Endothelial cell of umbilical vein (primary cell): ENCODE results near the gene VPS26C. TPM values are rescaled to one million over a fixed set of nuclear protein-coding genes. Genes with fewer than 3 reads are reported as not detected.
A peak's percentile ranks its signal among the peaks of the same experiment; 100 is the strongest.

Experiments used
- BruUV-seq: library from RNA; stranded (reverse); fragments of 400-500 nt; replicated peaks from 2 replicates; lab custom pipeline; 2021; lab: Mats Ljungman, UMichigan
- CTCF ChIA-PET: fragments of 300-600, 350-600 bp; sonication (Branson Sonifier 250); formaldehyde crosslinking; loops from one replicate; lab custom pipeline; 2021; ENCODE audit warnings: antibody characterized with exemption, inconsistent platforms; lab: Charles Lee
- POLR2A ChIA-PET: fragments of 300-600, 350-600 bp; sonication (Branson Sonifier 250); formaldehyde crosslinking; loops from one replicate; lab custom pipeline; 2021; ENCODE audit warnings: antibody characterized with exemption, inconsistent platforms; lab: Charles Lee
- DNase-seq: peaks from one replicate; pipeline ENCODE4 v3.0.0-alpha.2; 2011; ENCODE audit warnings: low read depth, low spot score
- FAIRE-seq: peaks from 2 replicates; lab custom pipeline; 2011; peaks lifted over from hg19 to GRCh38; lab: Jason Lieb, UNC
- H2AFZ ChIP-seq: 2 replicates; pipeline ENCODE4 v1.6.0; 2012; ENCODE audit warnings: low read depth, low read length, control low read depth, inconsistent platforms
- H3K27ac ChIP-seq: 2 replicates; pipeline ENCODE4 v1.5.1; 2011; ENCODE audit warnings: low read depth, mild to moderate bottlenecking, control low read depth, low read length, moderate library complexity; ENCODE audit not compliant: insufficient read depth
- H3K27me3 ChIP-seq, 2 experiments: 2 replicates each; pipeline versions ENCODE4 v1.6.0 to v1.6.1; 2011; ENCODE audit warnings: low read length in 2 of 2, mixed read lengths in 1 of 2; ENCODE audit not compliant: control insufficient read depth in 2 of 2, insufficient read depth in 2 of 2
- H3K36me3 ChIP-seq, 2 experiments: 2 replicates in 1 of 2; 3 replicates in 1 of 2; pipeline ENCODE4 v1.5.1; 2011; ENCODE audit warnings: low read length in 2 of 2, mild to moderate bottlenecking in 1 of 2, moderate library complexity in 1 of 2; ENCODE audit not compliant: control insufficient read depth in 2 of 2, insufficient read depth in 2 of 2; ENCODE audit errors: extremely low read depth in 1 of 2
- H3K4me1 ChIP-seq: 3 replicates; pipeline ENCODE4 v1.5.1; 2011; ENCODE audit warnings: mild to moderate bottlenecking, low read length; ENCODE audit not compliant: control insufficient read depth, insufficient read depth; ENCODE audit errors: extremely low read depth
- H3K4me2 ChIP-seq: 2 replicates; pipeline ENCODE4 v1.6.1; 2011; ENCODE audit warnings: low read length, control low read depth, mixed read lengths; ENCODE audit not compliant: insufficient read depth
- H3K4me3 ChIP-seq, 3 experiments: fragments of 200-600 bp in 1 of 3; sonication (generic), shearing (Covaris generic) in 1 of 3; replicated peaks in 1 of 3; 2 replicates each; pipeline ENCODE4 v1.5.1; 2011 to 2016; ENCODE audit warnings: control low read depth in 3 of 3, low read length in 3 of 3, mild to moderate bottlenecking in 2 of 3, inconsistent platforms in 1 of 3, low read depth in 1 of 3, moderate library complexity in 1 of 3; ENCODE audit not compliant: insufficient read depth in 1 of 3
- H3K79me2 ChIP-seq: 2 replicates; pipeline ENCODE4 v1.6.0; 2012; ENCODE audit warnings: low read length, inconsistent platforms; ENCODE audit not compliant: control insufficient read depth, insufficient read depth
- H3K9ac ChIP-seq: replicated peaks from 2 replicates; pipeline ENCODE3; 2011; ENCODE audit warnings: low read length, control low read depth; ENCODE audit not compliant: insufficient read depth; ENCODE audit errors: extremely low read depth
- H3K9me1 ChIP-seq: replicated peaks from 3 replicates; pipeline ENCODE4 v1.6.0; 2011; ENCODE audit warnings: mild to moderate bottlenecking, low read length; ENCODE audit not compliant: control insufficient read depth, insufficient read depth; ENCODE audit errors: extremely low read depth
- H3K9me3 ChIP-seq: replicated peaks from 2 replicates; pipeline ENCODE4 v1.5.1; 2012; ENCODE audit warnings: low read length, inconsistent platforms; ENCODE audit not compliant: control insufficient read depth, insufficient read depth
- H4K20me1 ChIP-seq: replicated peaks from 2 replicates; pipeline ENCODE3; 2011; ENCODE audit warnings: mild to moderate bottlenecking, low read length; ENCODE audit not compliant: control insufficient read depth, insufficient read depth; ENCODE audit errors: extremely low read depth
- CTCF ChIP-seq, 2 donors: IDR thresholded peaks; 1 replicate in 1 of 2; 2 replicates in 1 of 2; pipeline ENCODE4 v1.5.1; 2011; ENCODE audit warnings: low read length in 2 of 2, mild to moderate bottlenecking in 2 of 2, moderate library complexity in 2 of 2, control low read depth in 1 of 2, inconsistent platforms in 1 of 2, low read depth in 1 of 2; ENCODE audit not compliant: insufficient read depth in 1 of 2; ENCODE audit errors: extremely low read depth in 1 of 2
- EZH2 ChIP-seq: IDR thresholded peaks from 2 replicates; pipeline ENCODE4 v1.6.1; 2012; ENCODE audit warnings: borderline replicate concordance, low read depth, mild to moderate bottlenecking, moderate library complexity, low read length, inconsistent platforms; ENCODE audit not compliant: severe bottlenecking
- FOS ChIP-seq: IDR thresholded peaks from 2 replicates; pipeline ENCODE4 v1.6.1; 2011; ENCODE audit warnings: mild to moderate bottlenecking, low read length, moderate library complexity, borderline replicate concordance; ENCODE audit not compliant: insufficient read depth
- GATA2 ChIP-seq: IDR thresholded peaks from 2 replicates; pipeline ENCODE4 v1.7.0; 2011; ENCODE audit warnings: low read depth, mild to moderate bottlenecking, moderate library complexity, mixed read lengths, low read length; ENCODE audit not compliant: insufficient read length, insufficient read depth
- JUN ChIP-seq: IDR thresholded peaks from 2 replicates; pipeline ENCODE4 v1.6.1; 2011; ENCODE audit warnings: borderline replicate concordance, low read depth; ENCODE audit not compliant: insufficient read length, insufficient read depth
- MYC ChIP-seq: IDR thresholded peaks from one replicate; pipeline ENCODE4 v1.6.1; 2011; ENCODE audit warnings: mild to moderate bottlenecking, low read depth, low read length
- POLR2A ChIP-seq: IDR thresholded peaks from 2 replicates; pipeline ENCODE4 v1.6.1; 2012; ENCODE audit warnings: low read depth, mild to moderate bottlenecking, control low read depth, low read length
- POLR2AphosphoS5 ChIP-seq: IDR thresholded peaks from 2 replicates; pipeline ENCODE4 v1.6.1; 2012; ENCODE audit warnings: low read depth, mild to moderate bottlenecking, control low read depth, low read length, moderate library complexity; ENCODE audit not compliant: insufficient read depth
- dilution Hi-C: fragments of 300-500 bp; cut with MboI; formaldehyde crosslinking; loops from one replicate; pipeline ENCODE4 v1.15.0; 2019; ENCODE audit warnings: low sequenced_read_pairs; ENCODE audit not compliant: extremely low pct_ligation_motif_present
- intact Hi-C: fragments of 100-400 bp; cut with micrococcal nuclease; formaldehyde crosslinking; loops from one replicate; pipeline ENCODE4 v1.10.0; 2022
- polyA plus RNA-seq, 4 experiments: library from polyadenylated mRNA; depleted of rRNA in 3 of 4; stranded (reverse) in 3 of 4; unstranded in 1 of 4; fragments of >200 nt; gene quantifications; 2 replicates each; pipeline versions ENCODE4 v1.2.1 to v1.2.3, GENCODE V29; 2011 to 2012; ENCODE audit warnings: missing spikeins in 1 of 4
- total RNA-seq: library from RNA; stranded (reverse); gene quantifications from 2 replicates; pipeline ENCODE4 v1.2.3, GENCODE V29; 2021
- TF ChIP-seq, protein P1 (sequence below): IDR thresholded peaks from 2 replicates; pipeline ENCODE4 v1.6.1; 2011; ENCODE audit not compliant: insufficient read depth, insufficient read length

Gene VPS26C
- total and polyA plus RNA-seq, 2 donors (not counting 3 experiments of a cell fraction or from before 2014, with no cell fraction given) = 35.2 to 53.7 TPM

GRCh38 chr21:37220433-37220980, 46.6 kb downstream of the VPS26C start:
- Histone ChIP-seq H3K79me2 (no peaks in the 10 kb centered on the region), H3K27me3 (no peaks in the 10 kb centered on the region), H3K9me1 (no peaks in the 10 kb centered on the region), H3K4me2 (peak overlapping the region; percentile 58), H3K27ac (peak overlapping the region; percentile 72), H3K36me3 (peaks cover 5 to 9% of the 10 kb centered on the region in 2 experiments), H2AFZ (peak overlapping the region; percentile 56), H3K4me1 (peaks cover 8% of the 10 kb centered on the region), H4K20me1 (no peaks in the 10 kb centered on the region), H3K9me3 (no peaks in the 10 kb centered on the region), H3K4me3 (peak overlapping the region; percentile 17 to 53 (median 52)), H3K9ac (peak overlapping the region; percentile 42)
- FAIRE-seq (no peak), DNase-seq (peak; percentile 70)
- intact Hi-C loops (loop anchor here (2.0 to 10.0 kb wide), 4 partner anchors 36 to 776 kb away; no protein-coding TSS in a partner anchor), dilution Hi-C loops (no loop called here)
- no TSS peak for BruUV-seq
- ChIA-PET POLR2A (interaction anchor here (0.7 kb wide), 2 partner anchors 47 to 144 kb away, joined by 3 read pairs; partner anchors contain the start of gene VPS26C), CTCF (interaction anchor here (0.9 to 2.2 kb wide), 4 partner anchors 112 to 199 kb away, joined by 3 to 7 read pairs (median 4); partner anchors contain the start of gene DYRK1A)
- TF ChIP-seq CTCF (IDR thresholded peaks at IDR 0.05; ENCODE audit: extremely low read depth in 1 of 2, insufficient read depth in 1 of 2, low read depth in 1 of 2, low read length in 2 of 2) = no peak
- no peak for TF ChIP-seq MYC
- peak; percentile 42 for TF ChIP-seq POLR2A

DNA sequence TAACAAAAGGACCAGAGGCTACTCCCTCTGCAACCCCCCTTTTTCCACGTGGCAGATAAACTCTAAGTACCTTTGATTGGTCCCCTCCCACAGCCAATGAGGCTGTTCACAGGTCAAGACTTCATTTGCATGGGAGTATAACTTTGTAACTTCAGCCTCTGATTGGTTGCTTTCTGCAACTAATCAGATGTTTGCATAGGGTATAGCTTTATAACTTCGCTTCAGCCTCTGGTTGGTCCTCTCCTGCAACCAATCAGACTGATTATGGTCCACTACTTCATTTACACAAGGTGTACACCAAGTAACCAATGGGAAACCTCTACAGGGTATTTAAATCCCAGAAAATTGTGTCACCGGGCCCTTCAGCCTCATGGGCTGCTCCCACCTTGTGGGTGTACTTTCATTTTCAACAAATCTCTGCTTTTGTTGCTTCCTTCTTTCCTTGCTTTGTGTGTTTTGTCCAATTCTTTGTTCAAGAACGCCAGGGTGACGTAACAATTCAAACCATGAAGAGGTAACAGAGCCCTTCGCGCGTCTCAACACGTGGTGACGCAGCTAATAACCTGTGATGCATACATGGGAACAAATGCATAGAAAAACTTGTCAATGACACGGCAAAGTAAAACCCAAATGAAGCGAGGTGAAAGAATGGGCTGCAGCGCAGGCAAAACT, 47.2 kb downstream of the VPS26C start:
- Histone ChIP-seq H4K20me1 (no peaks in the 10 kb centered on the region), H3K4me2 (peak overlapping the region; percentile 58), H3K9me1 (no peaks in the 10 kb centered on the region), H3K9me3 (no peaks in the 10 kb centered on the region), H3K27me3 (no peaks in the 10 kb centered on the region), H3K79me2 (no peaks in the 10 kb centered on the region), H3K4me1 (peaks cover 8% of the 10 kb centered on the region), H3K9ac (peak overlapping the region; percentile 42), H3K36me3 (peaks cover under 1 to 4% of the 10 kb centered on the region in 2 experiments), H2AFZ (peak overlapping the region; percentile 56), H3K27ac (peak overlapping the region; percentile 72), H3K4me3 (peak overlapping the region in 2 of 3 experiments; percentile 52 to 53)
- intact Hi-C loops (loop anchor here (2.0 to 10.0 kb wide), 4 partner anchors 37 to 775 kb away; no protein-coding TSS in a partner anchor), dilution Hi-C loops (no loop called here)
- no peak for FAIRE-seq
- TF ChIP-seq MYC (no peak), FOS (no peak), JUN (no peak), CTCF (IDR thresholded peaks at IDR 0.05; ENCODE audit: extremely low read depth in 1 of 2, insufficient read depth in 1 of 2, low read depth in 1 of 2, low read length in 2 of 2) (no peak), EZH2 (no peak), POLR2AphosphoS5 (no peak), POLR2A (no peak), GATA2 (no peak)
- TF ChIP-seq, protein P1, sequence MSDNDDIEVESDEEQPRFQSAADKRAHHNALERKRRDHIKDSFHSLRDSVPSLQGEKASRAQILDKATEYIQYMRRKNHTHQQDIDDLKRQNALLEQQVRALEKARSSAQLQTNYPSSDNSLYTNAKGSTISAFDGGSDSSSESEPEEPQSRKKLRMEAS = no peak
- TSS peak; percentile 13 for BruUV-seq
- no peak for DNase-seq
- POLR2A ChIA-PET = no interaction called here
- CTCF ChIA-PET = interaction anchor here (0.9 to 2.2 kb wide), 4 partner anchors 112 to 455 kb away, joined by 3 to 7 read pairs (median 4); partner anchors contain the start of gene DYRK1A
